PC-9 (cell line): ENCODE measurements around the gene GPR108. TPM values are rescaled to one million over a fixed set of nuclear protein-coding genes. Genes with fewer than 3 reads are reported as not detected.
"Not testable (repeated sequence)": the region's sequence is repeated elsewhere in the genome, so short reads cannot be mapped to it uniquely, and the experiment has no call there.

Experiments
- BruUV-seq: library from RNA; stranded (reverse); fragments of 400-500 nt; replicated peaks from 2 replicates; lab custom pipeline; 2021; lab: Mats Ljungman, UMichigan
- CTCF ChIA-PET: fragments of 300-600 bp; sonication (Branson Sonifier 250); formaldehyde crosslinking; loops from one replicate; lab custom pipeline; 2022; ENCODE audit warnings: antibody characterized with exemption; lab: Charles Lee
- POLR2A ChIA-PET: fragments of 300-600 bp; sonication (Branson Sonifier 250); formaldehyde crosslinking; loops from one replicate; lab custom pipeline; 2022; ENCODE audit warnings: antibody characterized with exemption; ENCODE audit not compliant: unreplicated experiment; lab: Charles Lee
- DNase-seq, 2 experiments: peaks; one replicate each; pipeline versions ENCODE4 v3.0.0 to v3.0.0-alpha.2; 2015 to 2022; ENCODE audit warnings: mixed read lengths in 1 of 2
- H2AFZ ChIP-seq: fragments of 200-600 bp; sonication (generic); 2 replicates; pipeline ENCODE4 v1.8.1; 2017; ENCODE audit warnings: antibody characterized with exemption
- H3F3A ChIP-seq: fragments of 200-600 bp; sonication (generic); 2 replicates; pipeline ENCODE4 v1.8.1; 2017; ENCODE audit warnings: antibody characterized with exemption, mild to moderate bottlenecking, low read depth; ENCODE audit not compliant: insufficient read depth
- H3K27ac ChIP-seq: fragments of 200-600 bp; sonication (generic); 2 replicates; pipeline ENCODE4 v1.6.1; 2016; ENCODE audit warnings: mixed run types
- H3K27me3 ChIP-seq: fragments of 200-600 bp; sonication (generic); 2 replicates; pipeline ENCODE4 v1.6.1; 2016; ENCODE audit warnings: low read depth, mixed run types; ENCODE audit not compliant: insufficient read depth
- H3K36me3 ChIP-seq: fragments of 200-600 bp; sonication (generic); 2 replicates; pipeline ENCODE4 v1.6.1; 2016; ENCODE audit warnings: low read depth, mixed run types
- H3K4me1 ChIP-seq: fragments of 200-600 bp; sonication (generic); replicated peaks from 2 replicates; pipeline ENCODE4 v1.6.1; 2016; ENCODE audit warnings: mixed run types; ENCODE audit not compliant: insufficient read depth
- H3K4me2 ChIP-seq: fragments of 200-600 bp; sonication (generic); 2 replicates; pipeline ENCODE4 v1.6.1; 2017; ENCODE audit warnings: mixed run types
- H3K4me3 ChIP-seq: fragments of 200-600 bp; sonication (generic); 2 replicates; pipeline ENCODE4 v1.6.1; 2016; ENCODE audit warnings: mixed run types
- H3K79me2 ChIP-seq: fragments of 200-600 bp; sonication (generic); 2 replicates; pipeline ENCODE4 v1.6.1; 2017; ENCODE audit warnings: low read depth, mixed run types
- H3K9me2 ChIP-seq: fragments of 200-600 bp; sonication (generic); 2 replicates; pipeline ENCODE4 v1.8.1; 2017; ENCODE audit warnings: mild to moderate bottlenecking; ENCODE audit not compliant: insufficient read depth
- H3K9me3 ChIP-seq: fragments of 200-600 bp; sonication (generic); 2 replicates; pipeline ENCODE4 v1.8.1; 2016; ENCODE audit warnings: low read depth; ENCODE audit not compliant: insufficient read depth
- H4K20me1 ChIP-seq: fragments of 200-600 bp; sonication (generic); 2 replicates; pipeline ENCODE4 v1.8.1; 2017; ENCODE audit not compliant: insufficient read depth
- CTCF ChIP-seq: fragments of 200-600 bp; sonication (generic); conservative IDR thresholded peaks from 2 replicates; pipeline ENCODE4 v1.6.1; 2017; ENCODE audit warnings: mixed run types, antibody characterized with exemption, mild to moderate bottlenecking, moderate library complexity
- EZH2 ChIP-seq: fragments of 200-600 bp; sonication (generic); IDR thresholded peaks from 2 replicates; pipeline ENCODE4 v1.8.0; 2017; ENCODE audit warnings: antibody characterized with exemption, low read depth
- intact Hi-C: fragments of 100-400 bp; cut with micrococcal nuclease; formaldehyde crosslinking; loops from one replicate; pipeline ENCODE4 v1.10.0; 2022; ENCODE audit not compliant: unreplicated experiment
- total RNA-seq: library from RNA; stranded (reverse); gene quantifications from 2 replicates; pipeline ENCODE4 v1.2.3, GENCODE V29; 2021

GPR108 gene
- total RNA-seq, 1 experiment from 2014 or later, result 66.8 TPM

- BruUV-seq, result TSS peak; percentile 95
- peaks cover 48% of the 10 kb centered on the region for H3K79me2 ChIP-seq
- TF ChIP-seq CTCF (no peak), EZH2 (no peak)
- H3K9me3 ChIP-seq, result no peaks in the 10 kb centered on the region
- peak overlapping the region; percentile 98 for H3K27ac ChIP-seq
- no peaks in the 10 kb centered on the region for H3K9me2 ChIP-seq
- H3K4me2 ChIP-seq, result peak overlapping the region; percentile 93
- H4K20me1 ChIP-seq, result no peaks in the 10 kb centered on the region
- DNase-seq, result no peak
- ChIA-PET CTCF (no interaction called here), POLR2A (no interaction called here)
- H3K4me1 ChIP-seq, result peaks cover 31% of the 10 kb centered on the region
- H2AFZ ChIP-seq, result no peak overlapping the region
- intact Hi-C loops, result loop anchor here (1.0 kb wide), 5 partner anchors 21 to 96 kb away; no protein-coding TSS in a partner anchor
- peaks cover 48% of the 10 kb centered on the region for H3F3A ChIP-seq
- peaks cover 19% of the 10 kb centered on the region for H3K36me3 ChIP-seq
- no peaks in the 10 kb centered on the region for H3K27me3 ChIP-seq
- peak overlapping the region; percentile 74 for H3K4me3 ChIP-seq
Measured at GRCh38 chr19:6766357-6767080, 29.1 kb upstream of the GPR108 start.

- H3K9me2 ChIP-seq, result no peaks in the 10 kb centered on the region
Measured at GRCh38 chr19:6765738-6766356, 28.5 kb upstream of the GPR108 start.

DNA sequence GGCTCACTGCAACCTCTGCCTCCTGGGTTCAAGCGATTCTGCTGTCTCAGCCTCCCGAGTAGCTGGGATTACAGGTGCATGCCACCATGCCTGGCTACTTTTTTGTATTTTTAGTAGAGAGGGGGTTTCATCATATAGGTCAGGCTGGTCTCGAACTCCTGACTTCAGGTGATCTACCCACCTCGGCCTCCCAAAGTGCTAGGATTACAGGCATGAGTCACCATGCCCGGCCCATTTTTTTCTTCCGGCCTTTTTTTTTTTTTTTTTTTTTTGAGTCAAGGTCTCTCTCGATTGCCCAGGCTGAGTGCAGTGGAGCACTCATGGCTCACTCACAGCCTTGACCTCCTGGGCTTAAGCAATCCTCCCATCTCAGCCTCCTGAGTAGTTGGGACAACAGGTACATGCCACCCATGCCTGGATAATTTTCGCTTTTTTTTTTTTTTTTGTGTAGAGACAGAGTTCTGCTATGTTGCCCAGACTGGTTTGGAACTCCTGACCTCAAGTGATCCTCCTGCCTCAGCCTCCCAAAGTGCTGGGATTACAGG, 24.9 kb upstream of the GPR108 start:
- BruUV-seq, H2AFZ ChIP-seq, H4K20me1 ChIP-seq, H3K4me2 ChIP-seq, POLR2A ChIA-PET, H3K9me3 ChIP-seq, H3K27me3 ChIP-seq, intact Hi-C loops, H3K4me3 ChIP-seq, H3K9me2 ChIP-seq: not testable (repeated sequence)
- Histone ChIP-seq H3K36me3 (peaks cover 30% of the 10 kb centered on the region), H3K4me1 (peaks cover 31% of the 10 kb centered on the region), H3F3A (peaks cover 40% of the 10 kb centered on the region), H3K27ac (peak overlapping the region; percentile 37; the same call in 1 of the 2 replicates), H3K79me2 (peaks cover 52% of the 10 kb centered on the region)
- peak in 1 of 2 experiments; percentile 64 for DNase-seq
- CTCF ChIA-PET, result interaction anchor here (0.6 kb wide), 1 partner anchor 23 kb away, joined by 3 read pairs; no protein-coding TSS in a partner anchor

More at GRCh38 chr19:6765738-6766356, 28.5 kb upstream of the GPR108 start:
- POLR2A ChIA-PET, result interaction anchor here (0.6 to 0.7 kb wide), 3 partner anchors 16 to 44 kb away, joined by 3 to 5 read pairs (median 4); no protein-coding TSS in a partner anchor
- peak overlapping the region; percentile 74 for H3K4me3 ChIP-seq
- H3K4me1 ChIP-seq, result peaks cover 31% of the 10 kb centered on the region
- peaks cover 49% of the 10 kb centered on the region for H3F3A ChIP-seq
- DNase-seq, result peak; percentile 95 to 97
- H3K9me3 ChIP-seq, result no peaks in the 10 kb centered on the region
- CTCF ChIA-PET, result no interaction called here
- no peaks in the 10 kb centered on the region for H4K20me1 ChIP-seq
- peaks cover 52% of the 10 kb centered on the region for H3K79me2 ChIP-seq
- H3K36me3 ChIP-seq, result peaks cover 25% of the 10 kb centered on the region
- TF ChIP-seq EZH2, result no peak
- H2AFZ ChIP-seq, result no peak overlapping the region
- H3K4me2 ChIP-seq, result peak overlapping the region; percentile 93
- BruUV-seq, result no TSS peak
- H3K27ac ChIP-seq, result peak overlapping the region; percentile 98
- H3K27me3 ChIP-seq, result no peaks in the 10 kb centered on the region
- intact Hi-C loops, result loop anchor here (1.0 kb wide), 1 partner anchor 21 kb away; no protein-coding TSS in a partner anchor
